Breast epithelium (tissue), 4 donors: ENCODE measurements around the gene DCDC1. TPM values are rescaled to one million over a fixed set of nuclear protein-coding genes. Genes with fewer than 3 reads are reported as not detected.

Source experiments
- DNase-seq, 2 donors: peaks; one replicate each; pipeline ENCODE4 v3.0.0-alpha.2; 2019; ENCODE audit warnings: low spot score in 2 of 2
- H3K27ac ChIP-seq, 2 donors: fragments of 200-600 bp; sonication (generic) in 1 of 2; one replicate each; pipeline ENCODE4 v1.5.1; 2016 to 2019; ENCODE audit warnings: mild to moderate bottlenecking in 1 of 2
- H3K27me3 ChIP-seq, 2 donors: fragments of 200-600 bp; sonication (generic) in 1 of 2; one replicate each; pipeline versions ENCODE4 v1.5.1 to v1.6.0; 2017 to 2019; ENCODE audit warnings: control low read depth in 1 of 2, mild to moderate bottlenecking in 1 of 2
- H3K36me3 ChIP-seq: fragments of 200-600 bp; one replicate; pipeline ENCODE4 v1.5.1; 2019
- H3K4me1 ChIP-seq, 2 donors: fragments of 200-600 bp; sonication (generic); one replicate each; pipeline ENCODE4 v1.5.1; 2016 to 2019; ENCODE audit warnings: control low read depth in 1 of 2
- H3K4me3 ChIP-seq, 3 donors: fragments of 200-600 bp; sonication (generic); 1 replicate in 2 of 3; 2 replicates in 1 of 3; pipeline ENCODE4 v1.5.1; 2016 to 2019; ENCODE audit warnings: mild to moderate bottlenecking in 3 of 3, moderate library complexity in 2 of 3
- H3K9me3 ChIP-seq, 2 donors: fragments of 200-600 bp; sonication (generic) in 1 of 2; one replicate each; pipeline ENCODE4 v1.5.1; 2016 to 2019; ENCODE audit warnings: control low read depth in 1 of 2
- CTCF ChIP-seq, 3 donors: fragments of 450-650 bp; IDR thresholded peaks; one replicate each; pipeline ENCODE4 v1.5.1; 2016 to 2017; ENCODE audit warnings: antibody characterized with exemption in 3 of 3, mild to moderate bottlenecking in 3 of 3, moderate library complexity in 3 of 3
- POLR2A ChIP-seq: fragments of 450-650 bp; IDR thresholded peaks from one replicate; pipeline ENCODE4 v1.6.1; 2016; ENCODE audit warnings: antibody characterized with exemption, mild to moderate bottlenecking, moderate library complexity
- POLR2AphosphoS5 ChIP-seq, 3 donors: sonication (generic); formaldehyde crosslinking; IDR thresholded peaks; one replicate each; pipeline ENCODE4 v1.6.1; 2017; ENCODE audit warnings: antibody characterized with exemption in 3 of 3
- intact Hi-C: fragments of 100-400 bp; cut with DNase I; formaldehyde crosslinking; loops from one replicate; pipeline ENCODE4 v1.15.1; 2023; ENCODE audit warnings: low total_unique reads
- total RNA-seq, 3 donors: library from RNA; depleted of rRNA; stranded (reverse); fragments of >200 nt; gene quantifications; one replicate each; pipeline ENCODE4 v1.1.0, GENCODE V29; 2016

Gene DCDC1
- total RNA-seq, 3 donors from 2014 or later = 0.32 to 5.6 (median 3.8) TPM

- Histone ChIP-seq H3K27ac (no peak overlapping the region), H3K27me3 (no peaks in the 10 kb centered on the region), H3K36me3 (no peaks in the 10 kb centered on the region), H3K9me3 (peaks cover 0 to 7% of the 10 kb centered on the region in 2 donors), H3K4me1 (no peaks in the 10 kb centered on the region), H3K4me3 (no peak overlapping the region)
- intact Hi-C loops = no loop called here
- no peak for DNase-seq
- TF ChIP-seq CTCF (IDR thresholded peaks at IDR 0.05) (no peak), POLR2AphosphoS5 (IDR thresholded peaks at IDR 0.05) (no peak), POLR2A (no peak)
Measured at GRCh38 chr11:30936491-30936890, 433.0 kb downstream of the DCDC1 start.

- Histone ChIP-seq H3K9me3 (peaks cover 0 to 7% of the 10 kb centered on the region in 2 donors), H3K4me1 (no peaks in the 10 kb centered on the region), H3K36me3 (no peaks in the 10 kb centered on the region), H3K27ac (no peak overlapping the region), H3K27me3 (no peaks in the 10 kb centered on the region), H3K4me3 (no peak overlapping the region)
- no peak for DNase-seq
- intact Hi-C loops = no loop called here
- TF ChIP-seq CTCF (IDR thresholded peaks at IDR 0.05) (no peak), POLR2AphosphoS5 (IDR thresholded peaks at IDR 0.05) (no peak), POLR2A (no peak)
Measured at GRCh38 chr11:30935861-30936260, 433.7 kb downstream of the DCDC1 start.

GRCh38 chr11:30926130-30926529 is 443.4 kb downstream of the DCDC1 start:
- Histone ChIP-seq H3K4me1 (no peaks in the 10 kb centered on the region), H3K9me3 (no peaks in the 10 kb centered on the region), H3K36me3 (no peaks in the 10 kb centered on the region), H3K4me3 (no peak overlapping the region), H3K27ac (no peak overlapping the region), H3K27me3 (no peaks in the 10 kb centered on the region)
- intact Hi-C loops = no loop called here
- no peak for DNase-seq
- TF ChIP-seq POLR2AphosphoS5 (IDR thresholded peaks at IDR 0.05) (no peak), CTCF (IDR thresholded peaks at IDR 0.05) (no peak), POLR2A (no peak)

- H3K4me3 ChIP-seq = no peak overlapping the region
- no peaks in the 10 kb centered on the region for H3K36me3 ChIP-seq
- no peak overlapping the region for H3K27ac ChIP-seq
- no peaks in the 10 kb centered on the region for H3K27me3 ChIP-seq
- H3K4me1 ChIP-seq = no peaks in the 10 kb centered on the region
- no peaks in the 10 kb centered on the region for H3K9me3 ChIP-seq
- intact Hi-C loops = no loop called here
- DNase-seq = no peak
- TF ChIP-seq POLR2A (no peak), POLR2AphosphoS5 (IDR thresholded peaks at IDR 0.05) (no peak), CTCF (IDR thresholded peaks at IDR 0.05) (no peak)
Measured at GRCh38 chr11:30921811-30922210, 447.7 kb downstream of the DCDC1 start.

GRCh38 chr11:30919389-30920152 is 450.0 kb downstream of the DCDC1 start:
- no peak for DNase-seq
- Histone ChIP-seq H3K9me3 (no peaks in the 10 kb centered on the region), H3K27ac (no peak overlapping the region), H3K4me1 (no peaks in the 10 kb centered on the region), H3K4me3 (no peak overlapping the region), H3K27me3 (no peaks in the 10 kb centered on the region), H3K36me3 (no peaks in the 10 kb centered on the region)
- TF ChIP-seq CTCF (IDR thresholded peaks at IDR 0.05) (no peak), POLR2A (no peak), POLR2AphosphoS5 (IDR thresholded peaks at IDR 0.05) (no peak)
- intact Hi-C loops = no loop called here
